Neural crest cell (in vitro differentiated cells): Measurements from ENCODE around the gene ZNF618. TPM values are rescaled to one million over a fixed set of nuclear protein-coding genes. Genes with fewer than 3 reads are reported as not detected.
A peak's percentile ranks its signal among the peaks of the same experiment; 100 is the strongest.

Source experiments
- DNase-seq: peaks from one replicate; pipeline ENCODE4 v3.0.0; 2021; ENCODE audit warnings: low read depth, mixed read lengths, low spot score
- H3K27ac Mint-ChIP-seq: one replicate; pipeline ENCODE4 v1.8.0; 2021; ENCODE audit warnings: mild to moderate bottlenecking, mixed read lengths; ENCODE audit not compliant: unreplicated experiment
- H3K27me3 Mint-ChIP-seq: 2 replicates; pipeline ENCODE4 v1.8.0; 2021; ENCODE audit warnings: low read depth, mild to moderate bottlenecking, mixed read lengths
- H3K36me3 Mint-ChIP-seq: 2 replicates; pipeline ENCODE4 v1.8.0; 2021; ENCODE audit warnings: low read depth, mild to moderate bottlenecking, mixed read lengths
- H3K4me1 Mint-ChIP-seq: 2 replicates; pipeline ENCODE4 v1.8.0; 2021; ENCODE audit warnings: mixed read lengths
- H3K4me3 Mint-ChIP-seq: one replicate; pipeline ENCODE4 v1.8.0; 2021; ENCODE audit warnings: mild to moderate bottlenecking, mixed read lengths
- H3K9me3 Mint-ChIP-seq: 2 replicates; pipeline ENCODE4 v1.8.0; 2021; ENCODE audit warnings: mixed read lengths
- CTCF ChIP-seq: fragments of 200-600 bp; sonication (generic); conservative IDR thresholded peaks from 2 replicates; pipeline ENCODE4 v1.5.0; 2021; ENCODE audit warnings: antibody characterized with exemption, mild to moderate bottlenecking
- total RNA-seq: library from RNA; stranded (reverse); gene quantifications from 2 replicates; pipeline ENCODE4 v1.2.1, GENCODE V29; 2021

The ZNF618 gene
- total RNA-seq, 1 donor from 2014 or later, result 60.8 TPM

- Mint-ChIP-seq H3K27me3 (no peaks in the 10 kb centered on the region), H3K27ac (no peak overlapping the region), H3K4me1 (peaks cover 14% of the 10 kb centered on the region), H3K9me3 (no peaks in the 10 kb centered on the region), H3K4me3 (no peak overlapping the region), H3K36me3 (peaks cover 2% of the 10 kb centered on the region)
- TF ChIP-seq CTCF, result peak; percentile 25
- DNase-seq, result no peak
Measured at GRCh38 chr9:113998525-113999255, 122.6 kb downstream of the ZNF618 start.

GRCh38 chr9:113999256-114000062 is 123.3 kb downstream of the ZNF618 start:
- no peak overlapping the region for H3K4me3 Mint-ChIP-seq
- DNase-seq, result no peak
- H3K4me1 Mint-ChIP-seq, result peaks cover 18% of the 10 kb centered on the region
- H3K27ac Mint-ChIP-seq, result no peak overlapping the region
- no peak for TF ChIP-seq CTCF
- peaks cover 4% of the 10 kb centered on the region for H3K36me3 Mint-ChIP-seq
- H3K27me3 Mint-ChIP-seq, result no peaks in the 10 kb centered on the region
- H3K9me3 Mint-ChIP-seq, result no peaks in the 10 kb centered on the region

- Mint-ChIP-seq H3K36me3 (peaks cover 7% of the 10 kb centered on the region), H3K9me3 (no peaks in the 10 kb centered on the region), H3K4me1 (peaks cover 21% of the 10 kb centered on the region), H3K4me3 (no peak overlapping the region), H3K27me3 (no peaks in the 10 kb centered on the region), H3K27ac (no peak overlapping the region)
- no peak for TF ChIP-seq CTCF
- DNase-seq, result no peak
Measured at GRCh38 chr9:114000063-114000454, 124.0 kb downstream of the ZNF618 start.

DNA sequence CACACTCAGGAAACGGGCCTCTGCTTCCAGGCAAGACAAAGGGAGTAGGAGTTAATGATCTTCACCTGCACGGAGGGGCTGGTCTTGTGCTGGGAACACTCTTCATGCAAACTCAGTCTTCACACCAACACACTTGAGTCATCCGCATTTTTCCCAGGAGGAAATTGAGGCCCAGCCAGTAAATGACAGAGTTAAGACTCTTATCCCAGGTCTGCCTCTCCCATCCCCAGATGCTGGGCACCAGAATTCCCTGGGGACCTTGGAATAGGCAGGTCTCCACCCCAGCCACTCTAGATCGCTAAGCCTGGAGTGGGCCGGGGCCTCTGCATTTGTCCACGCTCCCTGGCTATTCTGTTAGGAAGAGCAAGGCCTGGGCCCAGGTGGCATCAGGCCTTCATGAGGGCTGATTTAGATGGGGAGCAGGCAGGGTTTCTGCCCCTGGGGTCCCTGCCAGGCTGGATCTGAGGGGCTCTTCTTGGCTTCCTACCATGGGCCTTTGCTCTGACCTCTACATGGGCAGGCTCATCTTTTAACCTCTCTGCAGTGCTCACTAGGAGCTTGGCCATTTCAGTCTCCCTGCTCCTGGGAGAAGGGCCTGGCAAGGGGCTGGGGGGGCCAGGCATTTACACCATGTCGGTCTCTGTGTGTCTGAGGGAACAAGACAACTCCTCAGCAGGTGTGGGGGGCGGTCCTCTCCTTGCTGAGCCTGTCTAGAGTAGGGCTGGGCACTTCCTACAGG is 124.7 kb downstream of the ZNF618 start:
- no peak for TF ChIP-seq CTCF
- Mint-ChIP-seq H3K27ac (peak overlapping the region; percentile 62), H3K36me3 (peaks cover 7% of the 10 kb centered on the region), H3K4me1 (peaks cover 21% of the 10 kb centered on the region), H3K27me3 (no peaks in the 10 kb centered on the region), H3K4me3 (no peak overlapping the region), H3K9me3 (no peaks in the 10 kb centered on the region)
- no peak for DNase-seq

DNA sequence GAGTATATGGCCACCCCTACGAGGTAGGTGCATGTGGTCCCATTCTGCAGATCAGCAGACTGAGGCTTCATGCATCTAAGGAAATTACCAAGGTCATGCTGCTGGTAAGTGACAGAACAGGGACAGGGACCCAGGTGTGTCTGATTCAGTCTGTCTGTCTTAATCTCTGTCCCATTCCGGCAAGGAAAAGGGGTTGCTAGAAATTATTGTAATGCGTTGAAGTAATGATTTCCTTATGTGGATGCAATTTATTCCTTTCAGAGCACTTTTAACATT is 125.2 kb downstream of the ZNF618 start:
- no peak for TF ChIP-seq CTCF
- peaks cover 21% of the 10 kb centered on the region for H3K4me1 Mint-ChIP-seq
- no peaks in the 10 kb centered on the region for H3K9me3 Mint-ChIP-seq
- peaks cover 7% of the 10 kb centered on the region for H3K36me3 Mint-ChIP-seq
- no peak overlapping the region for H3K27ac Mint-ChIP-seq
- no peaks in the 10 kb centered on the region for H3K27me3 Mint-ChIP-seq
- no peak overlapping the region for H3K4me3 Mint-ChIP-seq
- DNase-seq, result no peak
